Right lobe of liver (tissue), 6 donors: ENCODE results near the gene IL20RB. TPM values are rescaled to one million over a fixed set of nuclear protein-coding genes. Genes with fewer than 3 reads are reported as not detected.

Source experiments
- ATAC-seq, 4 donors: fragments of 200-7000 bp; cut with Tn5 transposase; one replicate each; pipeline ENCODE4 v1.9.1; 2020; ENCODE audit warnings: mild to moderate bottlenecking in 4 of 4, moderate library complexity in 4 of 4
- DNase-seq, 3 donors: peaks; one replicate each; pipeline ENCODE4 v3.0.0-alpha.2; 2020
- H3K27ac ChIP-seq, 3 donors: fragments of 200-600 bp; one replicate each; pipeline ENCODE4 v1.8.0; 2022
- H3K27me3 ChIP-seq, 2 donors: fragments of 200-600 bp; one replicate each; pipeline ENCODE4 v1.8.0; 2022
- H3K36me3 ChIP-seq, 4 donors: fragments of 200-600 bp; sonication (generic) in 1 of 4; one replicate each; pipeline versions ENCODE4 v1.5.1 to v1.8.0; 2017 to 2022; ENCODE audit warnings: control low read depth in 1 of 4
- H3K4me1 ChIP-seq, 4 donors: fragments of 200-600 bp; sonication (generic) in 1 of 4; one replicate each; pipeline versions ENCODE4 v1.5.1 to v1.8.0; 2017 to 2022; ENCODE audit warnings: control low read depth in 1 of 4
- H3K4me3 ChIP-seq, 3 donors: fragments of 200-600 bp; one replicate each; pipeline ENCODE4 v1.8.0; 2022
- H3K9me3 ChIP-seq, 4 donors: fragments of 200-600 bp; sonication (generic) in 1 of 4; one replicate each; pipeline versions ENCODE4 v1.5.1 to v1.8.0; 2017 to 2022; ENCODE audit warnings: control low read depth in 1 of 4
- POLR2A ChIP-seq: fragments of 450-650 bp; IDR thresholded peaks from one replicate; pipeline ENCODE4 v1.6.1; 2017; ENCODE audit warnings: antibody characterized with exemption, mild to moderate bottlenecking
- WGBS: methylation state at CpG from one replicate; pipeline ENCODE4 v1.1.6; 2018; ENCODE audit warnings: low coverage, low lambda C conversion rate; ENCODE audit not compliant: insufficient coverage; ENCODE audit errors: missing lambda C conversion rate; 5-methylcytosine and 5-hydroxymethylcytosine counted together
- intact Hi-C, 2 donors: fragments of 100-400 bp; cut with DNase I; formaldehyde crosslinking; loops; one replicate each; pipeline versions ENCODE4 v1.11.2 to v1.14.1; 2022
- total RNA-seq, 6 experiments: library from RNA; depleted of rRNA in 2 of 6; stranded (reverse); fragments of >200 nt in 2 of 6; fragmentation: NEBNext Ultra II Directional in 3 of 6; extraction: Animal tissue kit (Norgen Biotek cat#: 25700) in 3 of 6; gene quantifications; one replicate each; pipeline versions ENCODE4 v1.1.0 to v1.2.4, GENCODE V29; 2016 to 2023
- TF ChIP-seq, protein P1 (sequence below), 4 donors: fragments of 200-600 bp in 3 of 4; fragments of 450-650 bp in 1 of 4; IDR thresholded peaks; one replicate each; pipeline versions ENCODE4 v1.5.1 to v1.8.0; 2016 to 2022; ENCODE audit warnings: antibody characterized with exemption in 4 of 4, mild to moderate bottlenecking in 2 of 4
- donor health status: DM: no; HTN: yes; CAD: no.
- donor health status: DM: no; HTN: no; CAD: no.
- donor health status: DM: no; HTN: no; CAD: no.
- donor health status: DM: no; HTN: yes; CAD: no.
- donor health status: DM: no; HTN: yes; CAD: no.

The IL20RB gene
- total RNA-seq, 6 experiments from 2014 or later, result 0.30 to 6.6 (median 0.52) TPM

DNA sequence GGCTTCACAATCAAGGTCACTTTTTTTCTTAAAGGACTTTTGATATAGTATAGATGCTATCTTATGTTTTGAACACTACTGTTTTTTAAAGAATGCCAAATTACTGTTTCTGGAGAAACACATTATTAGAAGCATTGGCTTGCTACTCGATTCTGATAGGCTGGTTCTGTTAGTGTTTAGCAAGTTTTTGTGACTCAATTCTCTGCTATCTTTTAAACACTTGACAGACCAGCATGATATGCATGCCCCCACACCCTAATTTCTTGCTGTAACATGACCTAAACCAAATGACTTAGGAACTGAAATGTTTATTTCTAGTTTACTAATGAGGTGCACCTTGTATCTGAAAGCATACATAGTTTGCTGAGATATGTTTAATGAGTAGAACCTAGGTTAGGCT, 5.5 kb upstream of the IL20RB start:
- ATAC-seq, result no peak
- H3K4me1 ChIP-seq, result peaks cover 0 to 18% (median 0%) of the 10 kb centered on the region in 4 donors
- H3K27ac ChIP-seq, result no peak overlapping the region
- H3K27me3 ChIP-seq, result no peaks in the 10 kb centered on the region
- H3K4me3 ChIP-seq, result no peak overlapping the region
- no peaks in the 10 kb centered on the region for H3K9me3 ChIP-seq
- intact Hi-C loops, result no loop called here
- DNase-seq, result no peak
- no CpG with 5 or more reads among the region's 1 CpG for WGBS
- no peaks in the 10 kb centered on the region for H3K36me3 ChIP-seq
- TF ChIP-seq POLR2A, result no peak
- TF ChIP-seq, protein P1, sequence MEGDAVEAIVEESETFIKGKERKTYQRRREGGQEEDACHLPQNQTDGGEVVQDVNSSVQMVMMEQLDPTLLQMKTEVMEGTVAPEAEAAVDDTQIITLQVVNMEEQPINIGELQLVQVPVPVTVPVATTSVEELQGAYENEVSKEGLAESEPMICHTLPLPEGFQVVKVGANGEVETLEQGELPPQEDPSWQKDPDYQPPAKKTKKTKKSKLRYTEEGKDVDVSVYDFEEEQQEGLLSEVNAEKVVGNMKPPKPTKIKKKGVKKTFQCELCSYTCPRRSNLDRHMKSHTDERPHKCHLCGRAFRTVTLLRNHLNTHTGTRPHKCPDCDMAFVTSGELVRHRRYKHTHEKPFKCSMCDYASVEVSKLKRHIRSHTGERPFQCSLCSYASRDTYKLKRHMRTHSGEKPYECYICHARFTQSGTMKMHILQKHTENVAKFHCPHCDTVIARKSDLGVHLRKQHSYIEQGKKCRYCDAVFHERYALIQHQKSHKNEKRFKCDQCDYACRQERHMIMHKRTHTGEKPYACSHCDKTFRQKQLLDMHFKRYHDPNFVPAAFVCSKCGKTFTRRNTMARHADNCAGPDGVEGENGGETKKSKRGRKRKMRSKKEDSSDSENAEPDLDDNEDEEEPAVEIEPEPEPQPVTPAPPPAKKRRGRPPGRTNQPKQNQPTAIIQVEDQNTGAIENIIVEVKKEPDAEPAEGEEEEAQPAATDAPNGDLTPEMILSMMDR (IDR thresholded peaks at IDR 0.05), result no peak

- no peak for DNase-seq
- TF ChIP-seq POLR2A, result no peak
- TF ChIP-seq, protein P1 (IDR thresholded peaks at IDR 0.05), result no peak
- ATAC-seq, result peak in 3 of 4 donors; percentile 18 to 39 (median 29)
- peaks cover 0 to 18% (median 0%) of the 10 kb centered on the region in 4 donors for H3K4me1 ChIP-seq
- H3K36me3 ChIP-seq, result no peaks in the 10 kb centered on the region
- intact Hi-C loops, result no loop called here
- no peaks in the 10 kb centered on the region for H3K9me3 ChIP-seq
- no peak overlapping the region for H3K27ac ChIP-seq
- 71% methylated on average over 2 of the region's 2 CpGs for WGBS
- no peaks in the 10 kb centered on the region for H3K27me3 ChIP-seq
- no peak overlapping the region for H3K4me3 ChIP-seq
Measured at GRCh38 chr3:136954251-136954650, 3.5 kb upstream of the IL20RB start.

DNA sequence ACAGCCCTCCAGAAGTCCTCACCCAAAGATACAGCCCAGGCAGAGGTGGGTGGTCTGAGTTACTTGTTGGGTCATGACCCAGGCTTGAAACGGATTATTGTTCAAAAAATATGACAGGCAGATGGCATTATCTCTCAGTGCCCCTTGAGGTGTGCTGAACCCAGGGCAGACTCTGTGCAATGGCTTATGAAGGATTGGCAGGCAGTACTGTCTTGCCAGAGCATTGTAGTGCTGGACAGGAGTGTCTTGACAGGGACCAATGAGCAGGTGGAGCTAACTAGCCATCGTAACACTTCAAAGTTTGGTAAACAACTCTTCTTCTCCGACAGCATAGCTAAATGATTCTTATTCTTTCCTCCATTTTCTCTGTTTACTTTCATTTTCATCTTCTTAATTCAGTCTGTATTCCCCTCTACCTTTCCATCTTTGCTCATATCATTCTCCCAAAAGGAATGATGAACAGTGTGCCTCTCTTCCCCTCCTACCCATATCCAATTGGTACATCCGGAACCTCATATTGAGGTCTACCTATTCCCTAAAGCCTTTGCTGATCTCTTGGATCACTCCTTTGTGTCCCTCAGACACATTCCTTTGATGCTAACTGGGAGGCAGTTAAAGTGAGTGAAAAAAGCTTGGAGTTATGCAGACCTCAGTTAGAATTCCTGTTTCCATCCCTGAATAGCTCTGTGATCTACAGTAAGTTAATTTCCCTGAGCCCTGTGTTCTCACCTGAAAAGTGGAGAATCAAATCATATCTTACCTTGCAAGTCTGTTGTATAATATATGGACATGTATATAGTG, 2.6 kb upstream of the IL20RB start:
- no peak for TF ChIP-seq POLR2A
- TF ChIP-seq, protein P1 (IDR thresholded peaks at IDR 0.05), result no peak
- Histone ChIP-seq H3K27me3 (no peaks in the 10 kb centered on the region), H3K36me3 (no peaks in the 10 kb centered on the region), H3K4me1 (peaks cover 0 to 18% (median 0%) of the 10 kb centered on the region in 4 donors), H3K4me3 (no peak overlapping the region), H3K27ac (peak overlapping the region in 1 of 3 donors; percentile 3), H3K9me3 (no peaks in the 10 kb centered on the region)
- no peak for DNase-seq
- WGBS, result 95% methylated on average over 3 of the region's 4 CpGs
- intact Hi-C loops, result no loop called here
- ATAC-seq, result peak in 2 of 4 donors; percentile 10 to 14

DNA sequence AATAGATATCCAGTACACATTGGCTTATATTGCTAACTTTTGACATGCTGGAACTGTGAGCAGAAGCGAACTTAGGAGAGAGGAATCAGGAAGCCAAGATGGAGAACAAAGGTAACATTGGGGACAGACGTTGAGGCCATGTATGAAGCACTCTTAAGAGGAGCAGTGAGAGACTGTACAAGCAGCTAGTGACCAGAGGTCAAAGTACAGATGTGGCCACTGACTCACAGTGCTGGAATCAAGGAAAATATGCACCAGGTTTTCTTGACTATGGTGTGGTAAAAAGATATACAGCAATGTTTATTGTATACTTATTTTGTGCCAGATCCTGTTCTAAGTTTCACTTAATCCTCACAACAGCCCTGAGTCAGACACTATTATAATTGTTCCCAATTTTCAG, 2.0 kb upstream of the IL20RB start:
- intact Hi-C loops, result no loop called here
- no peaks in the 10 kb centered on the region for H3K9me3 ChIP-seq
- H3K4me1 ChIP-seq, result peaks cover 0 to 18% (median 0%) of the 10 kb centered on the region in 4 donors
- no peaks in the 10 kb centered on the region for H3K36me3 ChIP-seq
- ATAC-seq, result peak; percentile 77 to 92 (median 82)
- no peak overlapping the region for H3K4me3 ChIP-seq
- no peak for DNase-seq
- 59% methylated on average over 2 of the region's 2 CpGs for WGBS
- peak overlapping the region in 1 of 3 donors; percentile 3 for H3K27ac ChIP-seq
- TF ChIP-seq POLR2A, result no peak
- TF ChIP-seq, protein P1 (IDR thresholded peaks at IDR 0.05), result no peak
- no peaks in the 10 kb centered on the region for H3K27me3 ChIP-seq
